ENCODE data around the gene INSC. TPM values are rescaled to one million over a fixed set of nuclear protein-coding genes. Genes with fewer than 3 reads are reported as not detected.

The INSC gene
- total and polyA plus RNA-seq, 8 donors, result 0.34 to 1.1 (median 0.57) TPM

DNA sequence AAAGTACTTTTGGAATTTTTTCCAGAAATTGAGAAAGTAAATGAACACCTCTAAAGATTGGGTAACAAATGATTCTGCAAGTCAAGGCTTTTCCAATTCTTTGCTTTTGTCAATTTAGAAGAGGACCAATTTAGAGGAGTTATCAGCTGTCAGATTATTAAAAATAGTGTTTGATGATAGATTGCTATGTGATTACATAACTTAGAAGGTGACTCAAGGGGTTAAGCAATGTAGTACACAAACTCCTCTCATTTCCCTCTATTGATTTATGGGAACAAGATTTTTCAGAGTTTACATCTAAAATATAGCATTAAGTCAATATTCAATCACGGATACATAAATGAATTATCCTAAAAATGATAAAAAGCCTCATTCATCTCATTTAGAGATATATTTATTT is 70.3 kb downstream of the INSC start:
- intact Hi-C loops (cut with DNase I), result no loop called here
- H3K9me3 ChIP-seq, result no peaks in the 10 kb centered on the region
- H3K27ac ChIP-seq, result no peak overlapping the region
- no peak for ATAC-seq
- H3K4me3 ChIP-seq, result no peak overlapping the region
- no peaks in the 10 kb centered on the region for H3K27me3 ChIP-seq
- H3K4me1 ChIP-seq, result no peaks in the 10 kb centered on the region
- DNase-seq, result no peak
- TF ChIP-seq, protein P1, sequence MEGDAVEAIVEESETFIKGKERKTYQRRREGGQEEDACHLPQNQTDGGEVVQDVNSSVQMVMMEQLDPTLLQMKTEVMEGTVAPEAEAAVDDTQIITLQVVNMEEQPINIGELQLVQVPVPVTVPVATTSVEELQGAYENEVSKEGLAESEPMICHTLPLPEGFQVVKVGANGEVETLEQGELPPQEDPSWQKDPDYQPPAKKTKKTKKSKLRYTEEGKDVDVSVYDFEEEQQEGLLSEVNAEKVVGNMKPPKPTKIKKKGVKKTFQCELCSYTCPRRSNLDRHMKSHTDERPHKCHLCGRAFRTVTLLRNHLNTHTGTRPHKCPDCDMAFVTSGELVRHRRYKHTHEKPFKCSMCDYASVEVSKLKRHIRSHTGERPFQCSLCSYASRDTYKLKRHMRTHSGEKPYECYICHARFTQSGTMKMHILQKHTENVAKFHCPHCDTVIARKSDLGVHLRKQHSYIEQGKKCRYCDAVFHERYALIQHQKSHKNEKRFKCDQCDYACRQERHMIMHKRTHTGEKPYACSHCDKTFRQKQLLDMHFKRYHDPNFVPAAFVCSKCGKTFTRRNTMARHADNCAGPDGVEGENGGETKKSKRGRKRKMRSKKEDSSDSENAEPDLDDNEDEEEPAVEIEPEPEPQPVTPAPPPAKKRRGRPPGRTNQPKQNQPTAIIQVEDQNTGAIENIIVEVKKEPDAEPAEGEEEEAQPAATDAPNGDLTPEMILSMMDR (IDR thresholded peaks at IDR 0.05), result no peak
- H3K36me3 ChIP-seq, result no peaks in the 10 kb centered on the region

DNA sequence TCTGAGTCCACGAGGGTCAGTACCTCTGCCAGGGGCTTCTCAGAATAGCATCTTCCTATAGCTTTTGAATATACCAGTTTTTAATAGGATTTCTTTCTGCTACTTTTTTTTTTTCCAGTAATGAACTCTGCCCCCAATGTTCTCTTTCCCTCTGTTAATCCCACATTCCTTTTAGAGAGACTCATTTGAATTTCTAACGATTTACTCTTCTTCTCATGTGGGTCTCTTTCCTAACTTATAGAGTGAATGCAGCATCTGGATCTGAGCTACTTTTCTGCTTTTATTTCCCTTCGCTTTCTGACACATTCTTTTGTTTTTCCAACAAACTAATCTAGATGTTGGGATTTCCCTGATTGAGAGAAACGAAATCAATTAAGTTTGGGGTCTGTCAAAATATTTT is 71.4 kb downstream of the INSC start:
- H3K9me3 ChIP-seq, result no peaks in the 10 kb centered on the region
- no peaks in the 10 kb centered on the region for H3K4me1 ChIP-seq
- no peak for DNase-seq
- H3K36me3 ChIP-seq, result no peaks in the 10 kb centered on the region
- no peak for ATAC-seq
- no peaks in the 10 kb centered on the region for H3K27me3 ChIP-seq
- TF ChIP-seq, protein P1 (IDR thresholded peaks at IDR 0.05), result no peak
- no peak overlapping the region for H3K27ac ChIP-seq
- no peak overlapping the region for H3K4me3 ChIP-seq
- intact Hi-C loops (cut with DNase I), result no loop called here

- Histone ChIP-seq H3K27me3 (no peaks in the 10 kb centered on the region), H3K9me3 (no peaks in the 10 kb centered on the region), H3K36me3 (no peaks in the 10 kb centered on the region), H3K27ac (no peak overlapping the region), H3K4me3 (no peak overlapping the region), H3K4me1 (no peaks in the 10 kb centered on the region)
- DNase-seq, result no peak
- intact Hi-C loops (cut with DNase I), result no loop called here
- TF ChIP-seq, protein P1 (IDR thresholded peaks at IDR 0.05), result no peak
- ATAC-seq, result no peak
These were observed 74.5 kb downstream of the INSC start for GRCh38 chr11:15189189-15189588.

DNA sequence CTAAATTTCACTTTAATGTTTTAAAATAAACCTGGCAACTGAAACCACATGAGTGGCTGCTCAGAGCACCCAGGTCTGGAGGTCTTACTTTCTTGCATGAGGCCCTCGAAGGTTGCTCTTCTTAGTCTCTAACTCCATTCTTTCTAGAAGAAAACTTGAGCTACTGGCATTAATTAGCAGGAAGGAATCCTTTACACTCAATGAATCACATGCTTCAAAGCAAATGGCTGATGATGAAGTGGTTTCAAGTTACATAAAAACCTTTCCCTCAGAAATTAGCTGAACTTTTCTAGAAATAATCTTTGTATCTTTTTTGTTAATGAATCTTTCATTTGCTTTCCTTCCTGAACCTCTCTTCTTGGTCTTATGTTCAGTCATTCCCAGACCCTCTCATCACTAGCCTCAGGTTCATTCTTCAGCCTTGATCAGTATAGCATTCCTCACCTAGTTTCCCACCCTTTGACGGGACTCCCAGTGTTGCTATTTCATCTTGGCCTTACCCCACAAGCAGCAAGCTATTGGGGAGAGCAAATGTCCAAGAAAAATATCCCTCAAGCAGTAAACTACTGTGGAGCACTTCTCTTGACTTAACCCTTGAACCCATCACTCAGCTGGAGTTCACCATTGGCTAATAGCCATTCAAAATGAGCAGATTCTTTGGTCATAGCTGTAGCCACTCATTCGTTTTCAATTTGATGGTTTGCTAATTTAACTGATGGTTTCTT is 75.1 kb downstream of the INSC start:
- H3K27ac ChIP-seq, result no peak overlapping the region
- H3K4me3 ChIP-seq, result no peak overlapping the region
- ATAC-seq, result no peak
- no peaks in the 10 kb centered on the region for H3K36me3 ChIP-seq
- peaks cover 0 to 4% of the 10 kb centered on the region in 2 donors for H3K4me1 ChIP-seq
- DNase-seq, result no peak
- H3K27me3 ChIP-seq, result no peaks in the 10 kb centered on the region
- TF ChIP-seq, protein P1 (IDR thresholded peaks at IDR 0.05), result no peak
- intact Hi-C loops (cut with DNase I), result no loop called here
- no peaks in the 10 kb centered on the region for H3K9me3 ChIP-seq

GRCh38 chr11:15190611-15191010 is 75.9 kb downstream of the INSC start:
- TF ChIP-seq, protein P1 (IDR thresholded peaks at IDR 0.05), result no peak
- H3K27ac ChIP-seq, result no peak overlapping the region
- intact Hi-C loops (cut with DNase I), result no loop called here
- H3K9me3 ChIP-seq, result no peaks in the 10 kb centered on the region
- H3K36me3 ChIP-seq, result no peaks in the 10 kb centered on the region
- ATAC-seq (no peak), DNase-seq (no peak)
- H3K4me3 ChIP-seq, result no peak overlapping the region
- H3K27me3 ChIP-seq, result no peaks in the 10 kb centered on the region
- H3K4me1 ChIP-seq, result peaks cover 0 to 6% of the 10 kb centered on the region in 2 donors

Measured in left lung (tissue), 10 donors.